Measurements from ENCODE around the gene MALL. TPM values are rescaled to one million over a fixed set of nuclear protein-coding genes. Genes with fewer than 3 reads are reported as not detected.

Gene MALL
- total RNA-seq, 1 experiment from 2014 or later = 32.4 TPM

GRCh38 chr2:110121052-110121334 is 5.4 kb upstream of the MALL start:
- Histone ChIP-seq H3K9me2 (ENCODE audit: insufficient read depth) (no peaks in the 10 kb centered on the region), H3K4me1 (replicated peaks; ENCODE audit: insufficient read depth) (peaks cover 9% of the 10 kb centered on the region), H2AFZ (no peak overlapping the region), H4K20me1 (ENCODE audit: insufficient read depth) (no peaks in the 10 kb centered on the region), H3K4me3 (no peak overlapping the region), H3K27ac (no peak overlapping the region), H3K9me3 (ENCODE audit: insufficient read depth, low read depth) (no peaks in the 10 kb centered on the region), H3K4me2 (no peak overlapping the region), H3K36me3 (ENCODE audit: low read depth) (no peaks in the 10 kb centered on the region), H3K27me3 (ENCODE audit: insufficient read depth, low read depth) (no peaks in the 10 kb centered on the region), H3K79me2 (ENCODE audit: low read depth) (no peaks in the 10 kb centered on the region), H3F3A (ENCODE audit: insufficient read depth, low read depth) (no peaks in the 10 kb centered on the region)
- no peak for TF ChIP-seq EZH2 (IDR thresholded peaks at IDR 0.05; ENCODE audit: low read depth)
- TF ChIP-seq CTCF (conservative IDR thresholded peaks at IDR 0.05) = no peak
- DNase-seq = no peak
- ChIA-PET CTCF (no interaction called here), POLR2A (ENCODE audit: unreplicated experiment) (no interaction called here)
- BruUV-seq (replicated peaks) = no TSS peak
- intact Hi-C loops (cut with micrococcal nuclease; ENCODE audit: unreplicated experiment) = no loop called here

DNA sequence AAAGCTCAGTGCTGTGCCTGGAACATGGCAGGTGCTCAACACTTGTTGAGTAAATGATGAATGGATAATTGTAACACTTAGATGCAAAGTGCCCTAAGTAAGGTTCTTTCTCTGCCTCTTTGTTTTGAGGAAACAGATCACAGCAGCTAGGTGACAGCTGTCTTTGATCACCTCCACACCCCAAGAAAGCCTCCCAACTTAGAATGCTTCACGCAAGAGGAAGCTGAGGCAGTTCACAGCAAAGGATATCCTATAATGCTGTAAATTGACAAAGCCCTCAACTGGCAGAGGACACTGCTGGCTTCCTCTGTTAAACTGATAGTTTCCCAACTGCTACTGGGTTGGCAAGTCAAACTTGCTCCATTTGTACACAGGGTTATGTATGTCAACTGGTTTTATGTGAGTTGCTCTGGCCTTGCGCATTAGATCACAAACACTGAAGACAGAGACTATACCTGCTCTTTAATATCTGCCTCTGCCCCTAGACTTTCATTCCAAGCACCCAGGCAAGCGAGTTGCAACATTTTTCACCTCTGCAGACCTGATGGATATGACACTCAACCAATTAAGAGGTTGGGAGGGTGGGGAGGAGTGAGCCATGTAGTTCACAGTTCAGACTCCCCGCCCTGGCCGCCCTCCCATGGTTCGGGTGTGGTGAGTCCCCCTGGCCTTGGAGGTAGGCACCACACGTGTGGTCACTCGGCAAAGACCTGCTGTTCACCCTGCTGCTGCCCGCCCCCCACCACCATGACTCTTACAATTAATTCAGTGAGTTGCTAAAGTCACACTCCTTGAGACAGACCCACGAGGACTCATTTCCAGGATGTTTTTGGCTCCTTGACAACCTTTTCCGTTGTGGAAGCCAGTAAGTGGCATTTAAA is 4.8 kb upstream of the MALL start:
- ChIA-PET CTCF (no interaction called here), POLR2A (ENCODE audit: unreplicated experiment) (no interaction called here)
- no peak overlapping the region for H3K4me3 ChIP-seq
- H3K79me2 ChIP-seq (ENCODE audit: low read depth) = peaks cover 2% of the 10 kb centered on the region
- no peak overlapping the region for H3K4me2 ChIP-seq
- no peaks in the 10 kb centered on the region for H3K27me3 ChIP-seq (ENCODE audit: insufficient read depth, low read depth)
- H3F3A ChIP-seq (ENCODE audit: insufficient read depth, low read depth) = no peaks in the 10 kb centered on the region
- no peak for DNase-seq
- H3K36me3 ChIP-seq (ENCODE audit: low read depth) = no peaks in the 10 kb centered on the region
- no peaks in the 10 kb centered on the region for H3K9me2 ChIP-seq (ENCODE audit: insufficient read depth)
- no peaks in the 10 kb centered on the region for H4K20me1 ChIP-seq (ENCODE audit: insufficient read depth)
- H3K9me3 ChIP-seq (ENCODE audit: insufficient read depth, low read depth) = no peaks in the 10 kb centered on the region
- H2AFZ ChIP-seq = no peak overlapping the region
- intact Hi-C loops (cut with micrococcal nuclease; ENCODE audit: unreplicated experiment) = no loop called here
- no peak overlapping the region for H3K27ac ChIP-seq
- BruUV-seq (replicated peaks) = no TSS peak
- TF ChIP-seq EZH2 (IDR thresholded peaks at IDR 0.05; ENCODE audit: low read depth) (no peak), CTCF (conservative IDR thresholded peaks at IDR 0.05) (no peak)
- H3K4me1 ChIP-seq (replicated peaks; ENCODE audit: insufficient read depth) = peaks cover 10% of the 10 kb centered on the region

GRCh38 chr2:110116033-110116710 is 550 bp upstream of the MALL start:
- H3K36me3 ChIP-seq (ENCODE audit: low read depth) = 0 out of 2 replicates have a peak, but pooled peaks cover 8% of the 10 kb centered on the region
- H3K27me3 ChIP-seq (ENCODE audit: insufficient read depth, low read depth) = no peaks in the 10 kb centered on the region
- H3K4me3 ChIP-seq = peak overlapping the region; percentile 70; the same call in 1 of the 2 replicates
- intact Hi-C loops (cut with micrococcal nuclease; ENCODE audit: unreplicated experiment) = no loop called here
- ChIA-PET CTCF (interaction anchor here (0.5 to 1.1 kb wide), 5 partner anchors 10 to 512 kb away, joined by 3 to 5 read pairs (median 4); no protein-coding TSS in a partner anchor), POLR2A (ENCODE audit: unreplicated experiment) (no interaction called here)
- TF ChIP-seq CTCF (conservative IDR thresholded peaks at IDR 0.05) = peak; percentile 67
- TF ChIP-seq EZH2 (IDR thresholded peaks at IDR 0.05; ENCODE audit: low read depth) = no peak
- peak overlapping the region; percentile 59 for H2AFZ ChIP-seq
- H3K9me2 ChIP-seq (ENCODE audit: insufficient read depth) = no peaks in the 10 kb centered on the region
- H3F3A ChIP-seq (ENCODE audit: insufficient read depth, low read depth) = peaks cover 23% of the 10 kb centered on the region; the same call in 1 of the 2 replicates
- peaks cover 42% of the 10 kb centered on the region for H3K79me2 ChIP-seq (ENCODE audit: low read depth)
- H4K20me1 ChIP-seq (ENCODE audit: insufficient read depth) = no peaks in the 10 kb centered on the region
- H3K4me1 ChIP-seq (replicated peaks; ENCODE audit: insufficient read depth) = peaks cover 40% of the 10 kb centered on the region
- TSS peak; percentile 50 for BruUV-seq (replicated peaks)
- H3K27ac ChIP-seq = peak overlapping the region; percentile 3; the same call in 1 of the 2 replicates
- peak; percentile 40 to 42 for DNase-seq
- peaks cover 6% of the 10 kb centered on the region; the same call in 1 of the 2 replicates for H3K9me3 ChIP-seq (ENCODE audit: insufficient read depth, low read depth)
- peak overlapping the region; percentile 99 for H3K4me2 ChIP-seq

All from PC-9 (cell line).